ENCODE measurements around the gene IFIT3.
"Not testable (repeated sequence)": the region's sequence is repeated elsewhere in the genome, so short reads cannot be mapped to it uniquely, and the experiment has no call there.

- TF ChIP-seq CTCF (IDR thresholded peaks at IDR 0.05 in 8 of 11, conservative IDR thresholded peaks at IDR 0.05 in 3 of 11); POLR2A (IDR thresholded peaks at IDR 0.05); POLR2AphosphoS5 (IDR thresholded peaks at IDR 0.05): not testable (repeated sequence)
Measured at GRCh38 chr10:89318047-89318446, 9.8 kb upstream of the IFIT3 start.
